H1 (cell line): ENCODE results near the gene ASIC5.

Experiments
- EP300 ChIP-seq, 2 experiments: IDR thresholded peaks; 1 replicate in 1 of 2; 2 replicates in 1 of 2; pipeline ENCODE4 v1.6.1; 2011 to 2012; ENCODE audit warnings: low read depth in 2 of 2, low read length in 2 of 2, mild to moderate bottlenecking in 2 of 2, borderline replicate concordance in 1 of 2, inconsistent platforms in 1 of 2, moderate library complexity in 1 of 2
- GABPA ChIP-seq: IDR thresholded peaks from 2 replicates; pipeline ENCODE4 v1.6.1; 2011; ENCODE audit warnings: mild to moderate bottlenecking, low read length, moderate library complexity, borderline replicate concordance; ENCODE audit not compliant: insufficient read depth
- JUND ChIP-seq: IDR thresholded peaks from 2 replicates; pipeline ENCODE4 v1.6.1; 2011; ENCODE audit warnings: mild to moderate bottlenecking, improper control_type of control experiment, low read length
- NRF1 ChIP-seq: IDR thresholded peaks from 2 replicates; pipeline ENCODE4 v1.6.1; 2011; ENCODE audit warnings: mild to moderate bottlenecking, low read depth, low read length, improper control_type of control experiment
- POLR2A ChIP-seq, 2 experiments: IDR thresholded peaks; 1 replicate in 1 of 2; 2 replicates in 1 of 2; pipeline ENCODE4 v1.6.1; 2011; ENCODE audit warnings: low read depth in 2 of 2, low read length in 2 of 2, mild to moderate bottlenecking in 2 of 2; ENCODE audit errors: control extremely low read depth in 1 of 2
- RNF2 ChIP-seq: fragments of 200-900, 300-1000 bp; sonication (generic); IDR thresholded peaks from 2 replicates; pipeline ENCODE4 v1.7.1; 2016; ENCODE audit warnings: borderline replicate concordance, low read depth, mild to moderate bottlenecking, antibody characterized with exemption, low read length; ENCODE audit not compliant: poor library complexity, severe bottlenecking; ENCODE audit errors: missing control alignments
- SIRT6 ChIP-seq: IDR thresholded peaks from one replicate; pipeline ENCODE4 v1.7.1; 2012; ENCODE audit warnings: low read length, inconsistent platforms
- TF ChIP-seq, protein P1 (sequence below), 3 experiments: IDR thresholded peaks; 1 replicate in 2 of 3; 2 replicates in 1 of 3; pipeline versions ENCODE4 v1.5.1 to v1.6.1; 2011; ENCODE audit warnings: low read length in 3 of 3, mild to moderate bottlenecking in 3 of 3, inconsistent platforms in 2 of 3, low read depth in 1 of 3, moderate library complexity in 1 of 3; ENCODE audit not compliant: insufficient read depth in 1 of 3; ENCODE audit errors: control extremely low read depth in 1 of 3

- TF ChIP-seq JUND: no peak
- TF ChIP-seq GABPA: no peak
- TF ChIP-seq, protein P1, sequence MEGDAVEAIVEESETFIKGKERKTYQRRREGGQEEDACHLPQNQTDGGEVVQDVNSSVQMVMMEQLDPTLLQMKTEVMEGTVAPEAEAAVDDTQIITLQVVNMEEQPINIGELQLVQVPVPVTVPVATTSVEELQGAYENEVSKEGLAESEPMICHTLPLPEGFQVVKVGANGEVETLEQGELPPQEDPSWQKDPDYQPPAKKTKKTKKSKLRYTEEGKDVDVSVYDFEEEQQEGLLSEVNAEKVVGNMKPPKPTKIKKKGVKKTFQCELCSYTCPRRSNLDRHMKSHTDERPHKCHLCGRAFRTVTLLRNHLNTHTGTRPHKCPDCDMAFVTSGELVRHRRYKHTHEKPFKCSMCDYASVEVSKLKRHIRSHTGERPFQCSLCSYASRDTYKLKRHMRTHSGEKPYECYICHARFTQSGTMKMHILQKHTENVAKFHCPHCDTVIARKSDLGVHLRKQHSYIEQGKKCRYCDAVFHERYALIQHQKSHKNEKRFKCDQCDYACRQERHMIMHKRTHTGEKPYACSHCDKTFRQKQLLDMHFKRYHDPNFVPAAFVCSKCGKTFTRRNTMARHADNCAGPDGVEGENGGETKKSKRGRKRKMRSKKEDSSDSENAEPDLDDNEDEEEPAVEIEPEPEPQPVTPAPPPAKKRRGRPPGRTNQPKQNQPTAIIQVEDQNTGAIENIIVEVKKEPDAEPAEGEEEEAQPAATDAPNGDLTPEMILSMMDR (IDR thresholded peaks at IDR 0.05; ENCODE audit: control extremely low read depth in 1 of 3, insufficient read depth in 1 of 3, low read depth in 1 of 3, low read length in 3 of 3): no peak
- no peak for TF ChIP-seq EP300 (IDR thresholded peaks at IDR 0.05; ENCODE audit: borderline replicate concordance in 1 of 2, low read depth in 2 of 2, low read length in 2 of 2)
- TF ChIP-seq POLR2A (IDR thresholded peaks at IDR 0.05; ENCODE audit: control extremely low read depth in 1 of 2, low read depth in 2 of 2, low read length in 2 of 2): no peak
- TF ChIP-seq RNF2: no peak
- TF ChIP-seq NRF1: no peak
- TF ChIP-seq SIRT6: no peak
These were observed 10.2 kb downstream of the ASIC5 start for GRCh38 chr4:155855897-155856296.
